ENCODE measurements around the gene SPATA17.

DNA sequence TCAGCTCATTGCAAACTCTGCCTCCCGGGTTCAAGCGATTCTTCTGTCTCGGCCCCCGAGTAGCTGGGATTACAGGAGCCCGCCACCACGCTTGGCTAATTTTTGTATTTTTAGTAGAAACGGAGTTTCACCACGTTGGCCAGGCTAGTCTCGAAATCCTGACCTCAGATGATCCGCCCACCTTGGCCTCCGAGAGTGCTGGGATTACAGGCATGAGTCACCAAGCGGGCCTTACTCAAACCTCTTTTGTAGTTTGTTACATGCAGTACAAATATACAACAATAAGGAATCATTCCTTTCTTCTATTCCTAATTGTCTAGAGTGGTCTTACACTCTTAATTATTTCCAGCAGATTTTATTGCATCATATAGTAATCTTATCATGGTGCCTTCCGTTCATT lies 16.6 kb downstream of the SPATA17 start:
- TF ChIP-seq EZH2phosphoT487 (IDR thresholded peaks at IDR 0.05; ENCODE audit: insufficient read depth, low read depth): no peak
- no peak for TF ChIP-seq EZH2 (IDR thresholded peaks at IDR 0.05; ENCODE audit: insufficient read depth, poor library complexity, severe bottlenecking)
